COLO668 (cell line): ENCODE data around the gene MASP1.

Experiments used
- DNase-seq: peaks from one replicate; lab custom pipeline; 2025; ENCODE audit not compliant: unreplicated experiment; lab: John Stamatoyannopoulos, UW

The MASP1 gene

GRCh38 chr3:187291512-187292132 is at the start of gene MASP1:
MASP1 (minus strand) TSS chr3:187291737; CDS start chr3:187291632, 105 bp downstream.
- no peak for DNase-seq

DNA sequence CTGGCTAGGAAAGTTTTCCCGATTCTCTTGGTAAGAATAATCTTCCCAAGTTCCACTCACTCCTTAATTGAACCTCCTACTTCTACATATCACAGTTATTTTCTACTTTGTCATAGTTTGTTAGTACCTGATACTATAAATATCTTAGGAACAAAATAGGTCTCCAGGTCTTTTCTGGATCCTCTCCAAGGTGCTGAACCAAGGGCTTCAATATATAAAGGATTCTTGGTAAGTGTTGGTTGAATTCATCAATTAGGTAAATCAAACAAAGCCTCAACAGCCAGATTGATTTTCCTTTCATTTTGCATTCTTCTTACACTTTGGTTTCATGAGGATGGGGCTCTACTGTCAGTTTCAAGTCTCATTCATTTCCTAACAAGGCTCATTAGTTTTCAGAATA is 49.0 kb upstream of the MASP1 start:
- no peak for DNase-seq

GRCh38 chr3:187336322-187336721 is 44.8 kb upstream of the MASP1 start:
- DNase-seq, result no peak

- no peak for DNase-seq
Observed at GRCh38 chr3:187334904-187335303, 43.4 kb upstream of the MASP1 start.

DNA sequence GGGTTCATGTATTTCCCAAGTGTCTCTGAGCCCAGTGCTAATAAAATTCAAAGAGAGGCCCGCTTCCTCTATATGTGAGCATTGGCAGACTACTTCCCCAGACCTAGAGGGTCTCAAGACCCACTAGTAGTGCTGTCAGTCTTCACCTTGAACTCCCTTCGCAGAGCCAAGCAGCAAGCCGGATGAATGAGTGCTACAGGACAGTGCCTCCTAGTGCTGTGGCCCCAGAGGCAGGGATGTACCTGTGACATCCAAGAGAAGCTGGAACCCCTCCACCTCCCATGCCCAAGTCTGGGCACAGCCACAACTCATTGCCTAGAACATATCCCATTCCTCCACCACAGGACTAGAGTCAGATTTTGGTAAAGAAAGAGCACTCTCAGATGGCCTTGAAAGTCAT is 37.2 kb upstream of the MASP1 start:
- no peak for DNase-seq

DNA sequence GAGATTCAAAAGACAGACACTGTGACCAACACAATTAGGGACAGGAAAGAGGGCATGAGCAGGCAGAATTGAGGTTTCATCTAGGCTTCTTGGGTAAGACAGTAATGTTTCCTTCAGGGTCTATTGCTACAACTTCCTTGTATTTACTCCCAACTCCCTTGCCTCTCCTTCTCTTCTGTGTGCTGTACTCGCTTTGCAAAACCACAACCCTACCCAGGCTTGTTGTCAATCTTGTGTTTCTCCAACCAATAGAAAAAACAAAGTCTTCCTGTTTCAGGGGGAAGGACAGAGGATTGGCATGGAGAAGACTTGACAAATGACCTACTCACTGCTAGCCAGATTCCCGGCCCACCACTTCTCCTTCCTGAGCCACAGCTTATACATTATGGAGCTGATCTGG is 36.3 kb upstream of the MASP1 start:
- DNase-seq, result no peak

DNA sequence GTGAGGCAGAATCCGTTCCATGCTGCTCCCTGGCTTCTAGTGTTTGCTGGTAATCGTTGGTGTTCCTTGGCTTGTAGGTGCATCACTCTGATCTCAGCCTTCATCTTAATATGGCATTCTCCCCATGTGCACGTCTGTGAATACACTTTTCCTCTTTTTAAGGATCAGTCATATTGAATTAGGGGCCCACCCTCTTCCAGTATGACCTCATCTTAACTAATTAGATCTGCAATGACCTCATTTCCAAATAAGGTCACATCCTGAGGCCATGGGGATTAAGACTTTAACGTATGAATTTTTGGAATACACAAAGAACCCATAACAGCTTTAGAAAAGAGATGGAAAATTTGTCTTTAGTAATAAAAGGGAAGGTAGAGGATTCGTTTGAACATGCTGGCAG is 34.1 kb upstream of the MASP1 start:
- DNase-seq, result no peak

DNA sequence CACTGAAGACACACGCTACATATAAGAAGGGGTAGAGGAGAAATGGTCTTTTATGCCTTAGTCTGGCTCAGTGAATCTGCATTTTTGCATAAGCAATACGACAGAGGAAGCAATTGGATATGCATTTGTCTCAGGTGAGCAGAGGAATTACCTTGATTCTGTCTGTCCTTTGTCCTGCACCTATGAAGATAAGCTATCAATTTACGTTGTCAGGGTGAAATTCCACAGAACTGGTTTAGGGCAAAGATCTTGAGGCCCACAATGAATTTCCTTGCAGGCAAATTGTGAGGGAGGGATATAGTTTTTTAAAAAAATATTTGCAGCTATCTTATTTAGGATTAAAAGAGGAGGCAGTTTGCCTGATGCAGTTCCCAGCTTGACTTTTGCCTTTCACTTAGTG is 31.6 kb upstream of the MASP1 start:
- DNase-seq, result no peak

DNA sequence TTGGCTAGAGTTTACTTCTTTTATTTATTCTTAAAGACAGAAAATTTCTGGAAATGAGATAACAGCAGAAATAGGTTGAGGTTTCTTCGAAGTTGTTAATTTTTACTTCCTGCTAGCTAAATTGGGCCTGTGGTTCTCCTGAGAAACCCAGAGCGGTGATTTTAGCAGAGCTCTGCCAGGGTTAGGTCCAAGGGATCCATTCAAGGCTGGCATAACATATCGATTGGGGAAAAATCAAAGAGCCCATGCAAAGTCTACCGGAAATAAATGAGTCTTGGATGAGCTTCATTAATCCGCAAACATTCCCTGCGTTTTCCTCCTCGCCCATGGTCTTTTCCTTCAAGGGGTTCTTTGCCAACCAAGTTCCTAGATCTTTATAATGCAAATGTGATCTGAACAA is 30.8 kb upstream of the MASP1 start:
- DNase-seq, result no peak

DNA sequence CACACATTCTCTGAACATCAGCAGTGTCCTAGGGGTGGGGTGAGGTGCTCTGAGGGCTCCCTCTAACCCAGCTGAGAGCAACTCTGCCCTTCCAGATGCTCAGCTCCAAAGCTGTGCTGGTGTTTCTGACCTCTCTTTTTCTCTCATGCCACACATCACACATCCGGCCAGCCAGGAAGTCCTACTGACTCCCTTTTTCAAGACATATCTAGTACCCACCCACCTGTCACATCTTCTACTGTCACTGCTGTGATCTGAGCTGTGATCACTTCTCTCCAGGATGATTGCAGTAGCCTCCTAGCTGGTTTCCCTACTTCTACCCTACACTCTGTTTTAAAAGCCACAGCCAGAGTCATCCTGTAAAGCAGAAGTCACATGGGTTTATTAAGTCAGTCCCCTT is 30.2 kb upstream of the MASP1 start:
- DNase-seq, result no peak

GRCh38 chr3:187319699-187320302 is 28.3 kb upstream of the MASP1 start:
- peak; percentile 51 for DNase-seq

GRCh38 chr3:187318819-187319616 is 27.5 kb upstream of the MASP1 start:
- peak; percentile 13 for DNase-seq

- DNase-seq, result no peak
Observed at GRCh38 chr3:187315872-187316271, 24.3 kb upstream of the MASP1 start.

GRCh38 chr3:187314176-187314575 is 22.6 kb upstream of the MASP1 start:
- DNase-seq, result no peak

DNA sequence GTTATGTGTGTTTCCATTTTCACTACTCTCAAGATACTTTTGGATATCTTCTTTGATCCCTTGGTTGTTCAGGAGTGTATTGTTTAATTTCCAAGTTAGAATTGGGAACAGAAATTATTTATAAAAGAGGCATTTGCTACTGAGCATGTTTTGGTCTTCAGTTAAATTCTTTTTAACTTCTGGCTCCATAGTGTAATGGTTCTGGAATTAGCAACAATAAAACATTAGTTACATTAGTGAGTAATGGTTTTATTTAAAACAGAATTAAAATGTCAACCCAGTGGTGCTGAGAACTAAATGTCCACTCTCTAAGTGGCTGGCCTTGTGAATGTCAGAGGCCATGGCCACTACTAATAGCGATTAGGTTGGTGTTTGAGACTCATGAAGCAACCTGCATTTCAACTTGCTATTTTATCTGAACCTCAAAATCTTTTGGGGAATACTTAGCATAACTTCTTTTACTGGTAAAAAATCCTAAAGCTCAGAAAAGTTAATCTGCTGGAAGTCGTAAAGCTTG is 19.5 kb upstream of the MASP1 start:
- no peak for DNase-seq

DNA sequence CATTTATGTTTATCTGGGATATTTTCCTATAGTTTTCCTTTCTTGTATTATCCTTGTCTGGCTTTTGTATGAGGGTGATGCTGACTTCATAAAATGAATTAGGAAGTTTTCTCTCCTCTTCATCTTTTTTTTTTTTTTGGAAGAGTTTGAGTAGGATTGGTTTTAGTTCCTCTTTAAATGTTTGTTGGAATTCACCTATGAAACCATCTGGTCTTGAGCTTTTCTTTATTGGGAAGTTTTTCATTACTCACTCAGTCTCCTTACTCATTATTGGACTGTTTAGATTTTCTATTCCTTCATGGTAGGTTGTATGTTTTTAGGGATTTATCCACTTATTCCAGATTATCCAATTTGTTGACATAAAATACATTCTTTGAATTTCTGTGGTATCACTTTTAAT is 18.7 kb upstream of the MASP1 start:
- DNase-seq, result no peak

- no peak for DNase-seq
Observed at GRCh38 chr3:187305881-187306280, 14.3 kb upstream of the MASP1 start.

- no peak for DNase-seq
Observed at GRCh38 chr3:187299611-187300010, 8.1 kb upstream of the MASP1 start.

- no peak for DNase-seq
Observed at GRCh38 chr3:187296911-187297310, 5.4 kb upstream of the MASP1 start.

DNA sequence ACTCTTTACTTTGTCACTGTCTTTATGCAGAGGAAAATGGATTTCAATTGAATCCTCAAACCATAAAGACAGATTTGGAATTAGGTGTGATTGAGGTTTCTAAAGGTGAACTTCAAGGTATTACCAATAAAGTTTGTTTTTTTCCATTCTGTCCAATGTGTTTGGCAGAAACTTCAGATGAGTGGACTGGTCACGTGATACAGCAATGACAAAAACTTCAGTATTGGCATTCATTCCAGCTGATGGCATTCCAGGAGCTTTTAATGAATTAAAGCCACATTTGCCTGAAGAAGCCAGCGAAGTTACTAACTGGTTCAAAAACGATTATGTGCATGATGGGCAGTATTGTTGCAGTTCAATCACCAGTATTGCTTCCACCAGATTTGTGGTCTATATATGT is 4.5 kb upstream of the MASP1 start:
- no peak for DNase-seq

DNA sequence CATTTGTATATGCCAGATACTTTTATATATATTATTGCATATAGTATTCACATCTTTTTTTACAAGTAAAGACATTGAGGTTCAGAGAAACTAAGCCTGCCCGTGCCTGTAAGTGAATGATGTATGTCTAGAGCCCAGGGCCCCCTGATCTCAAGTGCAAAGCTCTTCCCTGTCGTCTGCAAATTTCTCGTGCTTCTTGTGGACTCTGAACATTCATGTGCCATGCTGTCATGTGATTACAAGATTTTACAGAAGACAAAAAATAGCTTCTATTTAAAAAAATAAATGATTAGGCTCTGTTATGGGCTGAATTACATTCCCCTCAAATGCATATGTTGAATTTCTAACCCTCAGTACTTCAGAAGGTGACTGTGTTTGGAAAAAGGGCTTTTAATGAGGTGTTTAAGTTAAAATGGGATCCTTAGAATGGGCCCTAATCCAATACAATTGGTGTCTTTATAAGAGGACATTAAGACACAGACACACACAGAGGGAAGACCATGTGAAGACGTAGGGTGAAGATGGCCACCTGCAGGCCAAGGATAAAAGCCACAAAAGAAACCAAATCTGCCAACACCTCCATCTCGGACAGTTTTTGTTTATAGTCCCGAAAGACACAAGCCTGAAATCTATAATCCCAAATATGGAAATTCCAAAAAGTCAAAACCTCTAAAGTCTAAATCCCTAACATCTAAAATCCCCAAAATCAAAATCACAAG is 3.9 kb upstream of the MASP1 start:
- no peak for DNase-seq
